CD4-positive, alpha-beta T cell (primary cell): ENCODE measurements around the gene GRIN1. TPM values are rescaled to one million over a fixed set of nuclear protein-coding genes. Genes with fewer than 3 reads are reported as not detected.

Experiments used
- ATAC-seq: fragments of 200-7000 bp; cut with Tn5 transposase; one replicate; pipeline ENCODE4 v1.10.0; 2022; ENCODE audit warnings: mild to moderate bottlenecking; ENCODE audit not compliant: poor library complexity
- CTCF ChIA-PET: fragments of 350-600 bp; sonication (Branson Sonifier 250); formaldehyde crosslinking; loops from one replicate; lab custom pipeline; 2021; ENCODE audit warnings: antibody characterized with exemption, inconsistent platforms; lab: Charles Lee
- POLR2A ChIA-PET: fragments of 350-600 bp; sonication (Branson Sonifier 250); formaldehyde crosslinking; loops from one replicate; lab custom pipeline; 2021; ENCODE audit warnings: antibody characterized with exemption, inconsistent platforms; lab: Charles Lee
- DNase-seq, 14 experiments: peaks; one replicate each; pipeline ENCODE4 v3.0.0-alpha.2; 2013 to 2020; ENCODE audit warnings: mixed read lengths in 2 of 14
- H3K27ac ChIP-seq, 2 donors: one replicate each; pipeline versions ENCODE4 v1.5.1 to v1.7.0; 2013; ENCODE audit warnings: low read length in 2 of 2, low read depth in 1 of 2, mild to moderate bottlenecking in 1 of 2
- H3K27me3 ChIP-seq, 2 experiments: 1 replicate in 1 of 2; 2 replicates in 1 of 2; pipeline versions ENCODE4 v1.6.1 to v1.7.0; 2013; ENCODE audit warnings: low read length in 2 of 2, control low read depth in 1 of 2, mild to moderate bottlenecking in 1 of 2, moderate library complexity in 1 of 2; ENCODE audit not compliant: insufficient read depth in 2 of 2, control insufficient read depth in 1 of 2
- H3K36me3 ChIP-seq: one replicate; pipeline ENCODE4 v1.6.1; 2013; ENCODE audit warnings: low read length, control low read depth; ENCODE audit not compliant: insufficient read depth
- H3K4me1 ChIP-seq: one replicate; pipeline ENCODE4 v1.6.1; 2013; ENCODE audit warnings: low read length, control low read depth; ENCODE audit not compliant: insufficient read depth
- H3K4me3 ChIP-seq: one replicate; pipeline ENCODE4 v1.5.1; 2013; ENCODE audit warnings: mild to moderate bottlenecking, low read length, moderate library complexity
- H3K9me3 ChIP-seq, 2 experiments: 1 replicate in 1 of 2; 2 replicates in 1 of 2; pipeline versions ENCODE4 v1.6.1 to v1.7.0; 2013; ENCODE audit warnings: low read length in 2 of 2, mild to moderate bottlenecking in 2 of 2, control low read depth in 1 of 2, moderate library complexity in 1 of 2; ENCODE audit not compliant: control insufficient read depth in 1 of 2, insufficient read depth in 1 of 2
- H3K27ac Mint-ChIP-seq: one replicate; pipeline ENCODE4 v1.8.0; 2020; ENCODE audit warnings: mixed read lengths
- H3K27me3 Mint-ChIP-seq: one replicate; pipeline ENCODE4 v1.8.0; 2021; ENCODE audit warnings: mixed read lengths
- H3K36me3 Mint-ChIP-seq: one replicate; pipeline ENCODE4 v1.8.0; 2021; ENCODE audit warnings: low read depth, mixed read lengths
- H3K4me1 Mint-ChIP-seq: one replicate; pipeline ENCODE4 v1.8.0; 2021; ENCODE audit warnings: low read depth, mixed read lengths
- H3K4me3 Mint-ChIP-seq: one replicate; pipeline ENCODE4 v1.8.0; 2020; ENCODE audit warnings: mild to moderate bottlenecking, mixed read lengths
- H3K9me3 Mint-ChIP-seq: one replicate; pipeline ENCODE4 v1.8.0; 2020; ENCODE audit warnings: mixed read lengths
- CTCF ChIP-seq: fragments of 200-600 bp; IDR thresholded peaks from one replicate; pipeline ENCODE4 v1.8.0; 2022; ENCODE audit warnings: antibody characterized with exemption, mild to moderate bottlenecking
- intact Hi-C, 2 experiments: fragments of 100-400 bp; cut with DNase I in 1 of 2; cut with micrococcal nuclease in 1 of 2; formaldehyde crosslinking; loops; one replicate each; pipeline versions ENCODE4 v1.15.1 to v1.9.0; 2023 to 2025; cut with DNase I, micrococcal nuclease
- total RNA-seq, 174 experiments: library from RNA in 2 of 174; stranded (reverse) in 2 of 174; gene quantifications; one replicate each; pipeline ENCODE4 v1.2.3 and lab custom pipeline; 2021 to 2026

GRIN1 gene
- total RNA-seq, 2 experiments from 2014 or later, result not detected

DNA sequence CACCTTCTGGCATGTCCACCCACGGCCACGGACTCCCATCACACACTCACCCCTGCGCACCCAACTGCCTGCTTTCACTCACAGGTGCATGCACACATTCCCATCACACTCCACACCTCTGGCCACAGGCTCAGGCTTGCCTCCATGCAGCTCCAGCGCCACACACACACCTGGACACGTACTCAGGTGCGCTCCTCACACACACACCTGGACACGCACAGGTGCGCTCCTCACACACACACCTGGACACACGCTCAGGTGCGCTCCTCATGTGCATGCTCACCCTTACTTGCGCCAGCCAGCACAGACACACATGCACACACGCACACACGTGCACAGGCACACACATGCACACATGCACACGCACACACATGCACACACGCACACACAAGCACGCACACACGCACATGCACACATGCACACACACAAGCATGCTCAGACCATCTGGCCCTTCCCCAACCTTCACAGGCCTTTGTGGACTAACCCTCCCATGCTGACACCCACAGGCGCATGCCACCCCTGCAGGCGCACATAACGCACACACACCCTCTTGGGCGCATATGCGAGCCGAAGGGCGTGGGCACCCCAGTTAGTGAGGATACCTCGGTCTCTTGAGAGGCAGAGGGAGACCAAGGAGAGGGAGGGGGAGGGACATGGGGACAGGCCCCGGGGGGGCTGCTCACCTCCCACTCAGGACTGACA is 8.3 kb downstream of the GRIN1 start:
- H3K36me3 ChIP-seq, result no peaks in the 10 kb centered on the region
- H3K4me1 ChIP-seq, result peaks cover 5% of the 10 kb centered on the region
- H3K27ac ChIP-seq, result no peak overlapping the region
- peaks cover 2% of the 10 kb centered on the region for H3K4me1 Mint-ChIP-seq
- H3K4me3 Mint-ChIP-seq, result no peak overlapping the region
- POLR2A ChIA-PET, result no interaction called here
- DNase-seq (no peak), ATAC-seq (no peak)
- no peak for TF ChIP-seq CTCF
- peaks cover 16 to 25% of the 10 kb centered on the region in 2 experiments for H3K27me3 ChIP-seq
- no peaks in the 10 kb centered on the region for H3K36me3 Mint-ChIP-seq
- intact Hi-C loops, result no loop called here
- H3K9me3 Mint-ChIP-seq, result no peaks in the 10 kb centered on the region
- H3K27ac Mint-ChIP-seq, result no peak overlapping the region
- CTCF ChIA-PET, result interaction anchor here (0.6 kb wide), 1 partner anchor 89 kb away, joined by 3 read pairs; no protein-coding TSS in a partner anchor
- H3K27me3 Mint-ChIP-seq, result peaks cover 17% of the 10 kb centered on the region
- H3K9me3 ChIP-seq, result peaks cover 0 to 21% of the 10 kb centered on the region in 2 experiments
- H3K4me3 ChIP-seq, result no peak overlapping the region

- DNase-seq, result no peak
- Histone ChIP-seq H3K27me3 (peaks cover 10 to 21% of the 10 kb centered on the region in 2 experiments), H3K27ac (no peak overlapping the region), H3K4me3 (no peak overlapping the region), H3K9me3 (peaks cover 0 to 17% of the 10 kb centered on the region in 2 experiments), H3K36me3 (no peaks in the 10 kb centered on the region), H3K4me1 (peaks cover 5% of the 10 kb centered on the region)
- no peaks in the 10 kb centered on the region for H3K9me3 Mint-ChIP-seq
- peaks cover 13% of the 10 kb centered on the region for H3K27me3 Mint-ChIP-seq
- no peak overlapping the region for H3K27ac Mint-ChIP-seq
- no peak for ATAC-seq
- ChIA-PET CTCF (no interaction called here), POLR2A (no interaction called here)
- H3K4me3 Mint-ChIP-seq, result no peak overlapping the region
- no peak for TF ChIP-seq CTCF
- H3K36me3 Mint-ChIP-seq, result no peaks in the 10 kb centered on the region
- H3K4me1 Mint-ChIP-seq, result no peaks in the 10 kb centered on the region
- intact Hi-C loops, result no loop called here
Observed at GRCh38 chr9:137147793-137148160, 8.8 kb downstream of the GRIN1 start.

- Histone ChIP-seq H3K4me1 (peaks cover 5% of the 10 kb centered on the region), H3K4me3 (no peak overlapping the region), H3K9me3 (peaks cover 0 to 12% of the 10 kb centered on the region in 2 experiments), H3K27ac (no peak overlapping the region), H3K36me3 (no peaks in the 10 kb centered on the region), H3K27me3 (peaks cover 6 to 17% of the 10 kb centered on the region in 2 experiments)
- Mint-ChIP-seq H3K4me1 (no peaks in the 10 kb centered on the region), H3K9me3 (no peaks in the 10 kb centered on the region), H3K27me3 (peaks cover 13% of the 10 kb centered on the region), H3K4me3 (no peak overlapping the region), H3K36me3 (no peaks in the 10 kb centered on the region), H3K27ac (no peak overlapping the region)
- POLR2A ChIA-PET, result no interaction called here
- ATAC-seq, result no peak
- DNase-seq, result no peak
- intact Hi-C loops, result no loop called here
- no peak for TF ChIP-seq CTCF
- CTCF ChIA-PET, result no interaction called here
Observed at GRCh38 chr9:137148242-137148641, 9.3 kb downstream of the GRIN1 start.
